A549 (cell line): Measurements from ENCODE around the gene SNX30.

Experiments used
- MYC ChIP-seq: IDR thresholded peaks from 2 replicates; pipeline ENCODE4 v1.6.1; 2012; ENCODE audit warnings: mild to moderate bottlenecking, inconsistent platforms, low read length, improper control_type of control experiment, borderline replicate concordance
- NR3C1 ChIP-seq: fragments of >200 bp; sonication (Bioruptor Twin); formaldehyde crosslinking; IDR thresholded peaks from 3 replicates; pipeline ENCODE4 v1.6.1; 2017
- TF ChIP-seq, protein P1 (sequence below): fragments of >200 bp; sonication (Bioruptor Twin); formaldehyde crosslinking; IDR thresholded peaks from 3 replicates; pipeline ENCODE4 v1.5.1; 2016
- TF ChIP-seq, protein P2 (sequence below): fragments of 200-600 bp; sonication (generic); IDR thresholded peaks from 2 replicates; pipeline ENCODE4 v1.6.1; 2016; ENCODE audit warnings: antibody characterized with exemption, mild to moderate bottlenecking, moderate library complexity

DNA sequence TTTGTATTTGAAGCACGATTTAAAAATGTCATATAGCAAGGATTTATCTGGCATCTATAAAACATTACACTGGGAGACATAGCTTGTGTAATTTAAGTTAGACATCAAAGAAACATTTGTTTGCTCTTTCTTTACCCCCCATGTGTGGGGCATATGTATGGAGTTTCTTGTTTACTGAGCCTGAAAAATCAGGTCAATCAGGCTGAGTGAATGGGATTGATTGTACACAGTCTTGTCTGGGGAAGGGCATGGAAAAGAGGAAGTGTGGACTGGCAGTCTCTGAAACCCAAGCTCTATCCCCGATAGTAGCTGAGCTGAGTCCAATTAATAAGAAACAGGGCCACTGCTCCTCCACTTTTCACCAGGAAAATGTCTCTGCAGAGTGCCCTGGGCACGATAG, 90.7 kb downstream of the SNX30 start:
- TF ChIP-seq, protein P1, sequence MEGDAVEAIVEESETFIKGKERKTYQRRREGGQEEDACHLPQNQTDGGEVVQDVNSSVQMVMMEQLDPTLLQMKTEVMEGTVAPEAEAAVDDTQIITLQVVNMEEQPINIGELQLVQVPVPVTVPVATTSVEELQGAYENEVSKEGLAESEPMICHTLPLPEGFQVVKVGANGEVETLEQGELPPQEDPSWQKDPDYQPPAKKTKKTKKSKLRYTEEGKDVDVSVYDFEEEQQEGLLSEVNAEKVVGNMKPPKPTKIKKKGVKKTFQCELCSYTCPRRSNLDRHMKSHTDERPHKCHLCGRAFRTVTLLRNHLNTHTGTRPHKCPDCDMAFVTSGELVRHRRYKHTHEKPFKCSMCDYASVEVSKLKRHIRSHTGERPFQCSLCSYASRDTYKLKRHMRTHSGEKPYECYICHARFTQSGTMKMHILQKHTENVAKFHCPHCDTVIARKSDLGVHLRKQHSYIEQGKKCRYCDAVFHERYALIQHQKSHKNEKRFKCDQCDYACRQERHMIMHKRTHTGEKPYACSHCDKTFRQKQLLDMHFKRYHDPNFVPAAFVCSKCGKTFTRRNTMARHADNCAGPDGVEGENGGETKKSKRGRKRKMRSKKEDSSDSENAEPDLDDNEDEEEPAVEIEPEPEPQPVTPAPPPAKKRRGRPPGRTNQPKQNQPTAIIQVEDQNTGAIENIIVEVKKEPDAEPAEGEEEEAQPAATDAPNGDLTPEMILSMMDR, result no peak
- no peak for TF ChIP-seq NR3C1
- TF ChIP-seq, protein P2, sequence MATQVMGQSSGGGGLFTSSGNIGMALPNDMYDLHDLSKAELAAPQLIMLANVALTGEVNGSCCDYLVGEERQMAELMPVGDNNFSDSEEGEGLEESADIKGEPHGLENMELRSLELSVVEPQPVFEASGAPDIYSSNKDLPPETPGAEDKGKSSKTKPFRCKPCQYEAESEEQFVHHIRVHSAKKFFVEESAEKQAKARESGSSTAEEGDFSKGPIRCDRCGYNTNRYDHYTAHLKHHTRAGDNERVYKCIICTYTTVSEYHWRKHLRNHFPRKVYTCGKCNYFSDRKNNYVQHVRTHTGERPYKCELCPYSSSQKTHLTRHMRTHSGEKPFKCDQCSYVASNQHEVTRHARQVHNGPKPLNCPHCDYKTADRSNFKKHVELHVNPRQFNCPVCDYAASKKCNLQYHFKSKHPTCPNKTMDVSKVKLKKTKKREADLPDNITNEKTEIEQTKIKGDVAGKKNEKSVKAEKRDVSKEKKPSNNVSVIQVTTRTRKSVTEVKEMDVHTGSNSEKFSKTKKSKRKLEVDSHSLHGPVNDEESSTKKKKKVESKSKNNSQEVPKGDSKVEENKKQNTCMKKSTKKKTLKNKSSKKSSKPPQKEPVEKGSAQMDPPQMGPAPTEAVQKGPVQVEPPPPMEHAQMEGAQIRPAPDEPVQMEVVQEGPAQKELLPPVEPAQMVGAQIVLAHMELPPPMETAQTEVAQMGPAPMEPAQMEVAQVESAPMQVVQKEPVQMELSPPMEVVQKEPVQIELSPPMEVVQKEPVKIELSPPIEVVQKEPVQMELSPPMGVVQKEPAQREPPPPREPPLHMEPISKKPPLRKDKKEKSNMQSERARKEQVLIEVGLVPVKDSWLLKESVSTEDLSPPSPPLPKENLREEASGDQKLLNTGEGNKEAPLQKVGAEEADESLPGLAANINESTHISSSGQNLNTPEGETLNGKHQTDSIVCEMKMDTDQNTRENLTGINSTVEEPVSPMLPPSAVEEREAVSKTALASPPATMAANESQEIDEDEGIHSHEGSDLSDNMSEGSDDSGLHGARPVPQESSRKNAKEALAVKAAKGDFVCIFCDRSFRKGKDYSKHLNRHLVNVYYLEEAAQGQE, result no peak
- no peak for TF ChIP-seq MYC
